HG02642 (cell line): ENCODE results near the gene RTP2.

ENCODE experiments used
- ATAC-seq: cut with Tn5 transposase; IDR thresholded peaks from one replicate; pipeline ENCODE4 v1.9.1; 2021; ENCODE audit warnings: mild to moderate bottlenecking; ENCODE audit not compliant: unreplicated experiment, poor library complexity

The RTP2 gene

DNA sequence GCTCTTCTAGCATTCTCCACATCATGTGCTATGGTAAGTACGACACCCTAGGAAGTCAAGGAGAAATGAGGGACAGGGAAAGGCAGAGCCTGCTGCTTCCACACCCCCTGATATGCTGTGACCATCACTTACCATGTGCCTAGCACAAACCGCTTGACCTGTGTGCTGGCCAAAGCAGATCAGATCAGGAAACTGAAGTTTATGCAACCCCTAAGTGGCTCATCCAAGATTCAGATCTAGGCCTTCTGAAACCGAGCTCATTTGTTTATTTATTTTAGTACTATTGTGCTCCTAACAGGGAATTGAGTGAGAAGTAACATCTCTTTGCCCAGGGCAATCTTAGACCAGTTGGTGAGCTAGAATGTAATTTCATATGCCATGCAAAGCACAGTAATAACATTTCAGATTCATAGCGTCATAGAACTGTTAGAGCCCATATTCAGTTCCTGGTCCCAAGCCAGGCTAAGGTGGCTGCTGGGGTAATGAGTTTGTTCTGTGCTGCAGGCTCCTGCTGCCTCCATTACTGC, at the start of gene RTP2:
Gene RTP2, minus strand, starts transcription at position 51 of the 527 bp plus-strand sequence. CDS start 429 bp downstream, outside the sequence.
- ATAC-seq, result no peak

DNA sequence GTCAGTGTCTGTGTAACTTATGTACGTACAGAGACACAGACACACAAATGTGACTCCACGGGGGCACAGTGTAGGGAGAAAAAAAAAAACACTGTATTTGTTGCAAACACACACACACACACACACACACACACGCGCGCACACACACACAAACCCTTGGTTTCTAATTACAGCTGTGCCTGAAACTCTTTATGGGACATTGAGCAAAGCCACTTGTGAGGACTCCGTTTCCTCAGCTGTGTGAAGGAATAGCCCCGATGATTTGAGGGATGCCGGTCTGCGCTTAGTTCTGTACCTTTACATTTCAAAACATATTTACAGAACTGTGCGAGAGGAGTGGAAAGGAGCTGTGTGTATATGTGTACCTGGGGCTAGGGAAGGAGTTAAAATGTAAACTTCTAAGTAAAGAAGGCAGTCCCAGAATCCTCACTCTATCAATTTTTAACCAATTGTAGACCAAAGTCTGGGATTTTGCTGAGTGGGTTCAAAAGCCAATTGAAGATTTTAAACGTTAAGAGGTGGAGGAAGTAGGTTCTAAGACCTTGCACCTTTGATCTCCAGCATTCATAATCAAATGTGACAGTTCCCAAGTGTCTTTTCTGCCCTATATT, 48.3 kb upstream of the RTP2 start:
- ATAC-seq, result no peak

DNA sequence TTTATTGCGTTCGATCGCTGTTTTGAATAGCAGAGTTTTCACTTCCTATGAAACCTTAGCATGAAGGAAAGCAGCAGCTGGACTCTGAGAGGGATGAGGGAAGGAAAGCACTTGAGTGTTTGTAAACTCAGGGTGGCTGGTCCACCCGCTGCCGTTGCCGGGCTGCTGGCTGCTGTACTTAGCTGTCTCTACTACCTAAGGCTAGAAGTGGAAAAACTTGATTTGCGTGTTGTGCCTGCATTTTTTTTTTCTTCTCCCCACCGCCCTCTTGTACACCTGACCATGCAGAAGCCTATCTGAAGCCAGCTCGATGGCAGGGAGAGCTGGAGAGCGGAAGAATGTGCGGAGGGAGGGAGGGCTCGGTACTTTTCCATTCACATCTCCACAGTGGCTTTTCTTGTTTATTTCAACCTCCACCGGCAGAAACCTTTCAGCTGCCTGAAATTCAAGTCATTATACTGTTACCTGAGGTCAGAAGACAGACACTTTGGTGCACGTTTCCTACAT, 47.7 kb upstream of the RTP2 start:
- no peak for ATAC-seq

DNA sequence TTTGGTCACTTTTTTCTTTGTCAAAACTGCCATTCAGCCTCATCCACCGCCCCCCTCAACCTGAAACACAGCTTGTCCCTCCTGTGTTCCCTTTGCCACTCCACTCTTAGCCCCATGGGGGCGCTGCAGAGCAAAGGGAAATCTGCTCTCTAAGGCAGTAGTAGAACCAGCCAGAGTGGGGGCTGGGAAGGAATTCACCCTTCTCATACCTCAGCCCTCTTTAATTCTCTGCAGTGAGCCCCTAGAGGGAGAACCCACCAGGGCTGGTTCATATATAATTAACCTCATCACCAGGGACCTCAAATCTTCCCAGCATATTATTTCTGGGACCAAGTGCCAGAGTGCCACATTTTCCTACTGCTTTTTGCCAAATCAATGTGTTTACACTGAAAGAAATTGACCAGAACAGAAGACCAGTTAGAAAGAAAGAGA, 45.7 kb upstream of the RTP2 start:
- ATAC-seq, result no peak

DNA sequence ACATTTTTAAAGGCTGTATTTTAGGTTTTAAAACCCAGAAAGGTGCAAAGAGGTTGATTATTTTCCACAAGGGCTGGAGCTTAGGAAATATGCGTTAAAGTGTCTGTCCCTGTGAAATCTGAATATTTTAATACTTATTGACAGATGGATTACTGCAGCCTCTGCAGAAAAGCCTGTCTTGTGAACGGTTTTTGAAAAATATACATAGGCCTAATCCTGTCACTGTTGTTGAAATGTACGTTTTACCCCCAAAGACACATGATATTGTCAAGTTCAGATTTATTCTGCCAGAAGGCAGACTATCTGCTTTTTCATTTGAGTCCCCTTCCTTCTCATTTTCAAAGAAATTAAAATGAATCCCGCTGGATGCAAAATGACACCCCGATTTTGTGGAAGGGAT, 45.1 kb upstream of the RTP2 start:
- no peak for ATAC-seq

GRCh38 chr3:187746442-187747281, 44.3 kb upstream of the RTP2 start:
- ATAC-seq, result no peak

DNA sequence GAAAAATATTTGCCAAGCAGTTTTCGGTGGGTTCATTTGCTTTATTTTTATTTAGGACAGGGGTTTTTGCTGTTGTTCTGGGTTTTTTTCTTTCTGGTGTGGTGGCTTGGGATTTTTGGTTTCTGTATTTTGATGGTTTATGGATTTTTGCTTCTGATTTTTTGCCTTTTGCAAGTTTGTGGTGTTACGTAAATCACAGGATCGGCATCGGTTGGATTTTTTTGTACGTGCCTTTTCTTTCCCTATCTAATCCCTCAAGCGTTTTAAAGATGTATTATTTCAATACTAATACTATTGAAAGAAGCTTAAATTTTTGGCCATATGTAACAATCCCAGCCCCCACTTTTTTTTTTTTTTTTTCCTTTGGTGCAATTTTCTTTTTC, 43.7 kb upstream of the RTP2 start:
- ATAC-seq, result no peak

- peak; percentile 85 for ATAC-seq
Observed at GRCh38 chr3:187745201-187746058, 43.1 kb upstream of the RTP2 start, which contains the start of gene BCL6. TSS of gene BCL6 (minus strand) at chr3:187745468. CDS start at chr3:187733693, 11,775 bp downstream.

DNA sequence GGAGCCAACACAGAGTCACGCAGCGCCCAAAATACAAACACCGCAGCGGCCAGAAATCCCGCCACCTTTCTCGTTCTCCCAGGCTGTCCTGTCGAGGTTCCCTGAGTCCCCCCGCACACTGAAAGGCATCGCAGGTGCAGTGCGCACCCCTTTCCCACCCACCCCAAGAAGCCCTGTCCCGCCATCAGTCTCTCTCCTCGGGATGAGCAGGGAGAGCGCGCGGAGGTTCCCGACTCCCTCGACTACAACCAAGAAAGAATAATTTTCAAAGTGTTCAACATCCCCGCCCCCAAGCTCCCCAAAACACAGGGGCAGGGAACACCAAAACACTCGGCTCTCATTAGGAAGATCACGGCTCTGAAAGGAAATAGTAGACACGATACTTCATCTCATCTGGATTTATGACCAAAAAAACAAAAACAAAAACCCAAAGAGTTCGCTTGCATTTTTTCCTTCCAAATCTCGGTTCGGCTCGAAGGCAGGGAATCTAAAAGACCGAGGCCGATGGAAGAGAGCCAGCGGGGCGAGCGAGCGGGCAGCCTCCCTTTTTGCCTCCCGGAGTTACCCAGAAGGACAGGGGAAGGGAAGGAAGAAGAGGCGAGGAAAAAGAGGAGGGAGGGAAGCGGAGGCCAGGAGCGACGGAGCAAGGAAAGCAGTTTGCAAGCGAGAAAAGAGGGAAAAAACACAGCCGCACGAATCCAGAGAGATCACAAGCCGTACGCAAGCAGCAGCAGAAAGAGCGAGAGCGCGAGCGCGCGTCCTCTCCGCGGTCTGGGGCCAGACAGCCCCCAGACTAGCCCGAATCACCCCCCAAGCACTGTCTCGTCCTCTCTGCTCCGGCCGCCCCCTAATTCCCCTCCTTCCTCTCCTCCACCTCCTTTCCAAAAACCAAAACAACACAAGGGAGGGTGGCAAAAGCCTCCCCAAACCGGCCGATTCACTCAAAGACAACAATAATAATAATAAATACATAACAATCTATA, 42.1 kb upstream of the RTP2 start:
- no peak for ATAC-seq

GRCh38 chr3:187743195-187744141, 41.1 kb upstream of the RTP2 start:
- ATAC-seq, result no peak

- no peak for ATAC-seq
Observed at GRCh38 chr3:187742351-187743171, 40.2 kb upstream of the RTP2 start.

GRCh38 chr3:187741403-187742350, 39.3 kb upstream of the RTP2 start:
- ATAC-seq, result no peak

GRCh38 chr3:187740421-187741399, 38.4 kb upstream of the RTP2 start:
- ATAC-seq, result no peak

GRCh38 chr3:187739561-187740332, 37.4 kb upstream of the RTP2 start:
- no peak for ATAC-seq
